Naive thymus-derived CD4-positive, alpha-beta T cell (primary cell): ENCODE data around the gene SETD1B. TPM values are rescaled to one million over a fixed set of nuclear protein-coding genes. Genes with fewer than 3 reads are reported as not detected.

Experiments
- ATAC-seq: fragments of 150-1000 bp; cut with Tn5 transposase; 2 replicates; pipeline ENCODE4 v1.10.0; 2021; ENCODE audit warnings: mild to moderate bottlenecking, moderate library complexity
- CTCF ChIA-PET: fragments of 350-600 bp; sonication (Branson Sonifier 250); formaldehyde crosslinking; loops from one replicate; lab custom pipeline; 2021; ENCODE audit warnings: antibody characterized with exemption; lab: Charles Lee
- POLR2A ChIA-PET: fragments of 350-600 bp; sonication (Branson Sonifier 250); formaldehyde crosslinking; loops from one replicate; lab custom pipeline; 2021; ENCODE audit warnings: antibody characterized with exemption, inconsistent platforms; lab: Charles Lee
- DNase-seq, 9 donors: peaks; one replicate each; pipeline versions ENCODE4 v3.0.0 to v3.0.0-alpha.2; 2020 to 2022; ENCODE audit warnings: mixed read lengths in 1 of 9
- H3K27ac ChIP-seq: one replicate; pipeline ENCODE4 v1.7.0; 2013; ENCODE audit warnings: mild to moderate bottlenecking, low read depth, low read length, moderate library complexity
- H3K27me3 ChIP-seq, 2 donors: one replicate each; pipeline ENCODE4 v1.7.0; 2013; ENCODE audit warnings: low read length in 2 of 2, mild to moderate bottlenecking in 2 of 2, moderate library complexity in 2 of 2; ENCODE audit not compliant: control insufficient read depth in 2 of 2, insufficient read depth in 2 of 2
- H3K36me3 ChIP-seq, 3 experiments: 1 replicate in 2 of 3; 2 replicates in 1 of 3; pipeline ENCODE4 v1.7.0; 2013; ENCODE audit warnings: low read length in 3 of 3, mild to moderate bottlenecking in 3 of 3, moderate library complexity in 1 of 3; ENCODE audit not compliant: insufficient read depth in 3 of 3, control insufficient read depth in 2 of 3
- H3K4me1 ChIP-seq, 2 donors: one replicate each; pipeline ENCODE4 v1.7.0; 2013; ENCODE audit warnings: low read length in 2 of 2, mild to moderate bottlenecking in 2 of 2, moderate library complexity in 1 of 2; ENCODE audit not compliant: control insufficient read depth in 2 of 2, insufficient read depth in 2 of 2
- H3K4me3 ChIP-seq: 2 replicates; pipeline ENCODE4 v1.7.0; 2013; ENCODE audit warnings: mild to moderate bottlenecking, low read length
- H3K9me3 ChIP-seq, 3 experiments: 1 replicate in 2 of 3; 2 replicates in 1 of 3; pipeline ENCODE4 v1.7.0; 2013; ENCODE audit warnings: low read length in 3 of 3; ENCODE audit not compliant: control insufficient read depth in 2 of 3
- H3K27ac Mint-ChIP-seq, 9 donors: one replicate each; pipeline ENCODE4 v1.8.0; 2020 to 2022; ENCODE audit warnings: mixed read lengths in 9 of 9, mild to moderate bottlenecking in 8 of 9, moderate library complexity in 5 of 9, inconsistent platforms in 2 of 9
- H3K27me3 Mint-ChIP-seq, 5 donors: one replicate each; pipeline ENCODE4 v1.8.0; 2021 to 2022; ENCODE audit warnings: mixed read lengths in 5 of 5, mild to moderate bottlenecking in 1 of 5
- H3K36me3 Mint-ChIP-seq, 5 donors: one replicate each; pipeline ENCODE4 v1.8.0; 2020 to 2022; ENCODE audit warnings: mixed read lengths in 5 of 5, mild to moderate bottlenecking in 3 of 5, inconsistent platforms in 1 of 5
- H3K4me1 Mint-ChIP-seq, 7 donors: one replicate each; pipeline ENCODE4 v1.8.0; 2020 to 2022; ENCODE audit warnings: mixed read lengths in 7 of 7, mild to moderate bottlenecking in 3 of 7, inconsistent platforms in 1 of 7
- H3K4me3 Mint-ChIP-seq, 10 donors: one replicate each; pipeline ENCODE4 v1.8.0; 2020 to 2022; ENCODE audit warnings: mild to moderate bottlenecking in 10 of 10, mixed read lengths in 10 of 10, moderate library complexity in 6 of 10, inconsistent platforms in 2 of 10
- H3K9me3 Mint-ChIP-seq, 11 donors: one replicate each; pipeline ENCODE4 v1.8.0; 2020 to 2022; ENCODE audit warnings: mixed read lengths in 11 of 11, mild to moderate bottlenecking in 4 of 11, inconsistent platforms in 1 of 11, moderate library complexity in 1 of 11
- intact Hi-C, 2 donors: fragments of 100-400 bp; cut with micrococcal nuclease; formaldehyde crosslinking; loops; one replicate each; pipeline ENCODE4 v1.15.1; 2023
- polyA plus RNA-seq, 2 donors: library from polyadenylated mRNA; unstranded; fragments of 300-500 nt; fragmentation: Illumina TruSeq; gene quantifications; one replicate each; pipeline ENCODE4 v1.2.3, GENCODE V29; 2021
- total RNA-seq, 6 experiments: library from RNA in 5 of 6; stranded (reverse) in 5 of 6; gene quantifications; 1 replicate in 5 of 6; 2 replicates in 1 of 6; pipeline ENCODE4 v1.2.3 and lab custom pipeline; 2021 to 2026

SETD1B gene
- total and polyA plus RNA-seq, 7 experiments from 2014 or later, result 2.1 to 124 (median 77.7) TPM

DNA sequence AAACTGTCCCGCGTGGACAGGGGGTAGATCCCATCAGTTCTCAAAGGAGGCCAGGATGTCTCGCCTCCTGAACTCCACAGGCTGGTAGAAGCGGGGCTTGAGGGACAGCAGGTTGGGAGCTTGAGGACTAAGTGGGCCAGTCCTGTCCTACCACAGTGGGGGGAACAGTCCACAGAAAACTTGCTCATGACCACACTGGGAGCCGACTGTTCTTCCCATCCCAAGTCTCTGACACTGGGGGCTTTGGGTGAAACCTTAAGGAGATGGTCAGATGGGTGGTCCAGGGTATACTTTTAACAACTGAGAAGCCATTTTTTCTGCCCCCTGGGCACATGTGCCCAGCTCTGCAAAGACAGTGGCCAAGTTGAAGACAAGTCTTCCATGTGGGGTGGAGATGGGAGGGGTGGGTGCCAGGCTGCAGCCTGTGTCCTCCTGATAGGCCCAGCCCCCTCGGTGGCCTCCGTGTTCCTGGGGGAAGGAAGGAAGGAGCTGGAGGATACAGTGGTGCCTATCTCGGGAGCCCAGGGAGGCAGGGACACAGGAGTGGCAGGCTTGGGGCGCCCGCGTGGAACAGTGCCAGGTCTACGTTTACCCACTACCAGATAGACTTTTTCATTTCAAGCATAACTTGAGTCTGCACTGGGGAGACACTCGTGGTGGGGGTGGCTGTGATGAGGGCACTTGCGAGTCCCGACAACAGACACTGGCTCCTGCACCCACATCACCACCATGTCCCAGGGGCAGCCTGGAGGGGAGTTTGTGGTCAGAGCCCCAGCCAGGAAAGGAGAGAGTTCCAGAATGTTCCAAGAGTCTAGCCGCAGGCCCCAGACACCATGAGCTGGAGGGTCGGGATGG is 25.0 kb upstream of the SETD1B start:
- Histone ChIP-seq H3K27me3 (no peaks in the 10 kb centered on the region), H3K36me3 (peaks cover 0 to 34% (median 8%) of the 10 kb centered on the region in 3 experiments), H3K4me3 (no peak overlapping the region), H3K27ac (no peak overlapping the region), H3K9me3 (no peaks in the 10 kb centered on the region), H3K4me1 (peaks cover 25 to 37% of the 10 kb centered on the region in 2 donors)
- Mint-ChIP-seq H3K27ac (peak overlapping the region; percentile 40 to 88 (median 72)), H3K9me3 (no peaks in the 10 kb centered on the region), H3K4me1 (peaks cover 19 to 46% (median 28%) of the 10 kb centered on the region in 7 donors), H3K4me3 (no peak overlapping the region), H3K27me3 (no peaks in the 10 kb centered on the region), H3K36me3 (peaks cover 0 to 14% (median 6%) of the 10 kb centered on the region in 5 donors)
- CTCF ChIA-PET, result interaction anchor here (0.6 to 16.9 kb wide), 5 partner anchors 8 to 226 kb away, joined by 3 to 325 read pairs (median 4); partner anchors contain the start of gene RHOF
- ATAC-seq, result no peak
- DNase-seq, result no peak
- POLR2A ChIA-PET, result interaction anchor here (33.4 kb wide), 1 partner anchor 21 kb away, joined by 1941 read pairs; the partner anchor contains the start of genes RHOF and SETD1B
- intact Hi-C loops, result no loop called here

DNA sequence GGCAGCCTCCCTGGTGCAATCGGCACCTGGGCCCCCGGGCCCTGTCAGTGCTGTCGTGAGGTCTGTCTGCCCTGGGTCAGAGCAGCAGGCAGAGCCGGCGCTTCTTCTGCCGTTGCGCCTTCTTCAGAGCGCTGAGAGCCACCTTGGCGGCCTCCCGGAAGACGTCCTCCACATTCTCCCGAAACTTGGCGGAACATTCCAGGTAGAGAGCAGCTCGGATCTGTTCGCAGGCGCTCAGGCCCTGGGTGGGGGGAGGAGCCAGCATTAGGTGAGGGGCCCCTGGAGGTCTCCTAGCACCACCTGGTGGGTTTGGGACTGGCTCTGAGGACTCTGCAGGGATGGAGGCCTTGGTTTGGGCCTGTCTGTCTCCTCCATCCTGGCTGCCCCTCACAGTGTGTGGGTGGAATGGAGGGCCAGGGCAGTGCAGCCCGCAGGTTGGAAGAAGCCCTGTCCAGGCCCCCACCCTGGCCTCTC is 24.4 kb upstream of the SETD1B start:
- POLR2A ChIA-PET, result interaction anchor here (1.4 to 33.4 kb wide), 2 partner anchors 21 to 67 kb away, joined by 5 to 1941 read pairs; partner anchors contain the start of genes RHOF, SETD1B and TMEM120B
- H3K27ac Mint-ChIP-seq, result peak overlapping the region in 6 of 9 donors; percentile 55 to 88 (median 72)
- H3K36me3 ChIP-seq, result peaks cover 0 to 34% (median 8%) of the 10 kb centered on the region in 3 experiments
- peaks cover 0 to 16% (median 9%) of the 10 kb centered on the region in 5 donors for H3K36me3 Mint-ChIP-seq
- peaks cover 31 to 44% of the 10 kb centered on the region in 2 donors for H3K4me1 ChIP-seq
- H3K27ac ChIP-seq, result no peak overlapping the region
- CTCF ChIA-PET, result interaction anchor here (0.7 to 16.9 kb wide), 4 partner anchors 7 to 227 kb away, joined by 3 to 325 read pairs (median 5); partner anchors contain the start of gene RHOF
- no peaks in the 10 kb centered on the region for H3K27me3 Mint-ChIP-seq
- H3K4me1 Mint-ChIP-seq, result peaks cover 26 to 48% (median 33%) of the 10 kb centered on the region in 7 donors
- no peak overlapping the region for H3K4me3 ChIP-seq
- H3K9me3 Mint-ChIP-seq, result no peaks in the 10 kb centered on the region
- intact Hi-C loops, result no loop called here
- ATAC-seq (no peak), DNase-seq (no peak)
- no peaks in the 10 kb centered on the region for H3K9me3 ChIP-seq
- H3K27me3 ChIP-seq, result no peaks in the 10 kb centered on the region
- H3K4me3 Mint-ChIP-seq, result no peak overlapping the region

DNA sequence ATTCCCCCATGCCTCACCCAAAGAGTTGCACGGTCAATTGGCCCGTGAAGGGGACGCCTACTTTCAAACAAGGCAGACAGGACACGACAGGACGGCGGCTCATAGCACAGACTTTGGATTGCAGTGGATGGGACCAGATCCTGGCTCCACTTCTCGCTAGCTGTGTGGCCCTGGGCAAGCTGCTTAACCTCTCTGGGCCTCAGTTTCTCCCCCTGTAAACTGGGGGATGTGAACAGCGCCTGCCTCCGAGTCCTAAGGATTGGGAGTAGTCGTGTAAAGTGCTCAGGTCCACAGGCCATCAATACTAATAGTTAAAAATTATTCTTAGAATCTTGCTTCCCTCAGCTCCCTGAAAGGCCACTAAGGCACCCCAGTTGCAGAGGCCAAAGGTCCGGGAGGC is 23.4 kb upstream of the SETD1B start:
- peaks cover 32 to 57% (median 41%) of the 10 kb centered on the region in 7 donors for H3K4me1 Mint-ChIP-seq
- no peaks in the 10 kb centered on the region for H3K9me3 Mint-ChIP-seq
- H3K4me3 ChIP-seq, result no peak overlapping the region
- ChIA-PET POLR2A (interaction anchor here (0.8 to 33.4 kb wide), 4 partner anchors 20 to 201 kb away, joined by 3 to 1941 read pairs (median 4); partner anchors contain the start of genes RHOF, SETD1B and TMEM120B), CTCF (interaction anchor here (16.9 kb wide), 1 partner anchor 14 kb away, joined by 325 read pairs; the partner anchor contains the start of gene RHOF)
- intact Hi-C loops, result no loop called here
- peaks cover 0 to 34% (median 8%) of the 10 kb centered on the region in 3 experiments for H3K36me3 ChIP-seq
- H3K27me3 Mint-ChIP-seq, result no peaks in the 10 kb centered on the region
- peak overlapping the region; percentile 64 for H3K27ac ChIP-seq
- peak overlapping the region in 8 of 9 donors; percentile 40 to 94 (median 70) for H3K27ac Mint-ChIP-seq
- peaks cover 0 to 23% (median 15%) of the 10 kb centered on the region in 5 donors for H3K36me3 Mint-ChIP-seq
- no peaks in the 10 kb centered on the region for H3K9me3 ChIP-seq
- no peak for DNase-seq
- H3K27me3 ChIP-seq, result no peaks in the 10 kb centered on the region
- no peak for ATAC-seq
- peaks cover 40 to 52% of the 10 kb centered on the region in 2 donors for H3K4me1 ChIP-seq
- H3K4me3 Mint-ChIP-seq, result no peak overlapping the region

DNA sequence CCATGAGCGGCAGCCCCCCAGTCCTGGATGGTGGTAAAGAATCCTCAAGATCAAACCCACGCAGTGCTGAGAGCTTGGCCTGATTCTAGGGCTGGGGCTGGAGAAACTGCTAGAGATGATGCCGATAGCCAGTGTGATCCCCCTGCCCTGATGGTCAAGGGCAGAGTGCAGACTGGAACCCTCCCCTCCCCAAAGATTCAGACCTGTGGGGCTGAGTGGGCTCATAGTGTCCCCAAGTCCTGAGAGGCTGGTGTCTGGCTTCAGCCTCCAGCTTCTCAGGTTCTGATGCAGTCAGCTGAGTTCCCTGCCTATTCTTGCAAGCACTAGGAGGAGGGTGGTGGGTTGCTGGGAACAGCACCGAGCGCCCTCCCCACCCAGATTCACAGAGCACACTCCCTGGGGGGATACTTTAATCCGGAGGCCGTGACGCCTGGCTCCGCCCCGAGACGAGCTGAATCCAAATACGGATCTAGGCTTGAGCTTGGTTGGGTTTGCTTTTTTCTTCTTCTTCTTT is 22.3 kb upstream of the SETD1B start:
- Mint-ChIP-seq H3K4me3 (peak overlapping the region; percentile 77 to 94 (median 82)), H3K27ac (peak overlapping the region; percentile 88 to 96 (median 94)), H3K36me3 (peaks cover 0 to 25% (median 15%) of the 10 kb centered on the region in 5 donors), H3K9me3 (no peaks in the 10 kb centered on the region), H3K27me3 (no peaks in the 10 kb centered on the region), H3K4me1 (peaks cover 36 to 63% (median 45%) of the 10 kb centered on the region in 7 donors)
- ChIA-PET CTCF (interaction anchor here (0.5 to 16.9 kb wide), 9 partner anchors 9 to 229 kb away, joined by 3 to 325 read pairs (median 5); partner anchors contain the start of gene RHOF), POLR2A (interaction anchor here (0.9 to 33.4 kb wide), 5 partner anchors 18 to 202 kb away, joined by 3 to 1941 read pairs (median 3); partner anchors contain the start of genes RHOF, SETD1B and TMEM120B)
- intact Hi-C loops, result no loop called here
- Histone ChIP-seq H3K9me3 (no peaks in the 10 kb centered on the region), H3K4me1 (peaks cover 40 to 53% of the 10 kb centered on the region in 2 donors), H3K4me3 (no peak overlapping the region), H3K27ac (peak overlapping the region; percentile 64), H3K27me3 (no peaks in the 10 kb centered on the region), H3K36me3 (peaks cover 0 to 38% (median 8%) of the 10 kb centered on the region in 3 experiments)
- DNase-seq (no peak), ATAC-seq (peak; percentile 12)

DNA sequence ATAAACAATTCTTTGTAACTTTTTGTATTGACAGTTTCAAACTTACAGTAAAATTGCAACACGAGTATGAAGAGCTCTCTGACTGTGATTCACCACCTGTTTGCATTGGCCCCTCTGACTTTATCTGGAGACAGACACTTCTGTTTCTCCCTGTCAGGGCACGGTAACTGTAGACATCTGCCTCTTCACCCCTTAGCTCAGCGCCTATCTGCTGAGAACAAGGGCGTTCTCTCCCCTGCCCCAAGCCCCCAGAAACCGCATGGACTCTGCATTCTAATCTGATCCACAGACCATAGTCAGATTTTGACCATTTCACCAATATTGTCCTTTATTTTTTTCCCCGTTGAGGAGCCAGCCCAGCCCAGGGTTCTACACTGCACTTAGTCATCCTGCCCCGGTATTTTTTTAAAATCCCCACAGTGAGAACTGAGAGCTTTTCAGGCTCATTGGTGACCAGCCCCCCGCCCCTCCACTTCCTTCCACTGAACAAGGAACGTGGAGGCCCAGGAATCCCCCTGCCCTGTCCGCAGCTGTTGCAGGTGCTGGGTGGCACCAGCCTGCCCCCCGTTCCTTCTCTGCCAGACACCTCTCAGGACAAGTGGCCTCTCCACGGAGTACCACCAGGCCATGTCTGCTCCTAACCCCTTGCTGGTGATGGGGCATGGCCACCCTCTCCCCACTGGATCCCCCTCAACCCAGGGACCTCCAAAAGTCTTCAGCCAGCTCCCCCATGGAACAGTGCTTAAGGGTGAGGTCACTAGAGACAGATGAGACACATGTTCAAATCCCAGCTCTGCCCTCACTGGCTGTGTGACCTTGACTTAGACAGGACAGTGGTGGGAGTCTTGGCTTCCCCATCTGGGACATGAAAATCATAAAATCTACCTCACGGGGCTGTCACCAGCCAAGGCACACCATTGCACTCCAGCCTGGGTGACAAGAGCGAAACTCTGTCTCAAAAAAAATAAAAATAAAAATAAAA is 21.5 kb upstream of the SETD1B start:
- H3K4me1 Mint-ChIP-seq, result peaks cover 43 to 70% (median 53%) of the 10 kb centered on the region in 7 donors
- H3K27me3 Mint-ChIP-seq, result no peaks in the 10 kb centered on the region
- POLR2A ChIA-PET, result interaction anchor here (0.8 to 33.4 kb wide), 6 partner anchors 18 to 203 kb away, joined by 3 to 1941 read pairs (median 3); partner anchors contain the start of genes RHOF, SETD1B and TMEM120B
- peak overlapping the region; percentile 88 to 96 (median 94) for H3K27ac Mint-ChIP-seq
- peaks cover 0 to 40% (median 8%) of the 10 kb centered on the region in 3 experiments for H3K36me3 ChIP-seq
- CTCF ChIA-PET, result interaction anchor here (0.5 to 16.9 kb wide), 11 partner anchors 10 to 551 kb away, joined by 3 to 325 read pairs (median 4); partner anchors contain the start of gene RHOF
- DNase-seq, result peak in 2 of 9 donors; percentile 62 to 64
- ATAC-seq, result peak; percentile 54
- H3K4me1 ChIP-seq, result peaks cover 47 to 60% of the 10 kb centered on the region in 2 donors
- H3K36me3 Mint-ChIP-seq, result peaks cover 0 to 31% (median 18%) of the 10 kb centered on the region in 5 donors
- H3K4me3 ChIP-seq, result peak overlapping the region; percentile 29
- intact Hi-C loops, result loop anchor here (1.0 kb wide), 1 partner anchor 8 kb away; no protein-coding TSS in a partner anchor
- H3K27me3 ChIP-seq, result no peaks in the 10 kb centered on the region
- H3K9me3 ChIP-seq, result no peaks in the 10 kb centered on the region
- peak overlapping the region; percentile 64 for H3K27ac ChIP-seq
- H3K9me3 Mint-ChIP-seq, result no peaks in the 10 kb centered on the region
- peak overlapping the region; percentile 77 to 94 (median 82) for H3K4me3 Mint-ChIP-seq
